ENCODE measurements around the gene PIP5K1B.

GRCh38 chr9:68950188-68950587 is 245.1 kb downstream of the PIP5K1B start:
- TF ChIP-seq CEBPB (IDR thresholded peaks at IDR 0.05; ENCODE audit: borderline replicate concordance in 1 of 2, low read depth in 2 of 2, low read length in 2 of 2) (no peak), EZH2 (IDR thresholded peaks at IDR 0.05; ENCODE audit: borderline replicate concordance, control insufficient read depth, low read depth, low read length) (no peak), BHLHE40 (IDR thresholded peaks at IDR 0.05; ENCODE audit: borderline replicate concordance in 1 of 2, low read depth in 2 of 2, low read length in 1 of 2) (no peak), POLR2A (IDR thresholded peaks at IDR 0.05; ENCODE audit: low read depth, low read length) (no peak), ZBTB40 (IDR thresholded peaks at IDR 0.05; ENCODE audit: borderline replicate concordance) (no peak), CTCF (IDR thresholded peaks at IDR 0.05 in 2 of 3, conservative IDR thresholded peaks at IDR 0.05 in 1 of 3; ENCODE audit: control insufficient read depth in 2 of 3, extremely low read depth in 1 of 3, insufficient read depth in 1 of 3, low read depth in 3 of 3, low read length in 3 of 3) (no peak), IRF3 (IDR thresholded peaks at IDR 0.05) (no peak), REST (IDR thresholded peaks at IDR 0.05; ENCODE audit: low read depth, low read length) (no peak)
